HuH-7 (cell line): ENCODE results near the gene ZC3H18.
"Not testable (repeated sequence)": the region's sequence is repeated elsewhere in the genome, so short reads cannot be mapped to it uniquely, and the experiment has no call there.

ENCODE experiments used
- DNase-seq: peaks from one replicate; pipeline ENCODE4 v3.0.0; 2011; ENCODE audit warnings: low spot score

The ZC3H18 gene

DNA sequence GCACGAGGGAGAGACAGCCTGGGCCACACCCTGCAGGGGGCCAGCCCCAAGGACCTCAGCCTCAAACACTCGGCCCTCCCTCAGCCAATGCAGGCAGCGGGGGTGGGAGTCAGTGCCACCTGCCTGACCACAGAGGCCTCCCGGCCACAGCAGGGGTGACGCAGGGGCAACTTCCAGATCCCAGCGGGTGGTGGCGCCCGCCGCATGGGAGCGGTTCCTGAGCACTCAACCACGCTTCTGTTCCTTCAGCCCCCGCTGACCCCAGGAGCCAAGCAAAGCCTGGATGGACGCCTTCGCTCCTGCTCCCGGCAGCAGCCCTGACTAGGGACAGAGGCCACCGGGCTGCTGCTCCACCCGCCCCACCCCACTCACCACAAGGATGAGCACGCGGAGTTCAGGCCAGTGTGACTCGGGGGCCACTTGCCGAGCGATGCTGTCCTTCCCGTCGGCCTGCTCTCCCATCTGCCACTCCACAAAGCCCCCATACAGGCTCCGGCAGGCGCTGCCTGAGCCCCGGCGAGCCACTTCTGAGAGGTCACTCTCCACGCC, 85.6 kb downstream of the ZC3H18 start:
- DNase-seq: no peak

DNA sequence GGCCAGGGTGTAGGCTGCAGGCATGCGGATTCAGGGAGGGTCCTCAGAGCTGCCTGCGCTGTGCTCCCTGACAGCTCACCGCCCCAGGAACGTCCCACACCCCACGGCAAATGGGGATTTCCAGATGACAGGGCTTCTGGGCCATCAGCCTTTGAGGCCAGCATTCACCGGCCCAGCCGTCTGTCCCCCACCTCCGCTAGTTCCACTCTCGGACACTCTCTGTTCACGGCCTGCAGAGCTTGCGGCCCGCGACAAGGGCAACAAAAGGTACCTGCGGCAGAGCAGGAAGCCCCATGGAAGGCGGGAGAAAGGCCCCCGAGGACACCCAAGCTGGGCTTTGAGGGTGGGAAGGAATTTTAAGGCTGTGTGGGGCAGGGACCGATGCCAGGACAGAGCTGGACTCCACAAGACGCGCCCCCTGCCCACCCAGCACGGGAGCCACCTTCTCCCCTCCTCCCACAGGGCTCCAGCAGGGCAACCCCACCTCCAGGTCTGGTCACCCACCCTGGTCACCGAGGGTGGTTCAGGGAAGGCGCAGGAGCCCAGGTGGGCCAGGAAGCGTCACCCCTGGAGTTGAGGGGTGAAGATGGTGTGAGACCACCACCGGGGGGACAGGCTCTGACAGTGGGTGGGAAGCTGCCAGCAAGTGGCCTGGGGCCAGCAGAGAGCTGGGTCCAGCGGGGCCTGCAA, 86.2 kb downstream of the ZC3H18 start:
- DNase-seq: no peak

DNA sequence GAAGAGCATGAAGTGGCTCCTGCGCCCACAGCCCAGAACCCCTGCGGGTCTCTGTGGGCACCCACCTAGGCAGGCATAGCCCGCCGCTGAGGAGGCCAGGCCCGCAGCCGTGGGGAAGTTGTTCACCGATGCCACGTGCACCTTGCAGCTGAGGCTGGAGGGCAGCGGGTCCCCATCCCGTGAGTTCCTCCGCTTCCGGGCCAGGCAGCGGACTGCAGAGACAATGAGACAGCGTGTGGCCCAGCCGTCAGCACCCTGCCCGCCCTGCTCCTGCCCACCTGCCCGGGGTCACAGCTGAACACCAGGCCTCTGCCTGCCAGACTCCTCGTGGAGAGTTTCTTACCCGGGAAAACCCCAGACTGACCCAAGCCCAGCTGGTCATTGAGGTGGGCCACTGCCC, 87.2 kb downstream of the ZC3H18 start:
- DNase-seq: no peak

DNA sequence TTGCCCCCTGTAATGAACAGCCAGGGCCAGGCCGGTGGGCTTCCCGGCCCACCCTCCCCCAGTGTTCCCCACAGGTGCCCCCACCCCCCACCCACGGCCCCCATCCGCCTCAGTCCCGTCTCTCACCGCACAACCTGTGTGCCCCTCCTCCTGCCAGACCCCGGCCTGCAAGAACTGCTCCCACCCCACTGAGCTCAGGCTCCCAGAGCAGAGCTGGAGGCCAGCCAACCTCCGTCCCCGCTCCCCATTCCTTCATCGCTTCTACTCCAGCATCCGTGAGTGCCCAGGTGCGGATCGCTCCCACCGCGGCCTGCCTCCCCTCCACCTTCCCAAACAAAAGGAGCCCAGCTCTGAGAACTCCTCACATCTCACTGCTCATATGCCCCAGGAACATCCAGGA, 88.5 kb downstream of the ZC3H18 start:
- no peak for DNase-seq

DNA sequence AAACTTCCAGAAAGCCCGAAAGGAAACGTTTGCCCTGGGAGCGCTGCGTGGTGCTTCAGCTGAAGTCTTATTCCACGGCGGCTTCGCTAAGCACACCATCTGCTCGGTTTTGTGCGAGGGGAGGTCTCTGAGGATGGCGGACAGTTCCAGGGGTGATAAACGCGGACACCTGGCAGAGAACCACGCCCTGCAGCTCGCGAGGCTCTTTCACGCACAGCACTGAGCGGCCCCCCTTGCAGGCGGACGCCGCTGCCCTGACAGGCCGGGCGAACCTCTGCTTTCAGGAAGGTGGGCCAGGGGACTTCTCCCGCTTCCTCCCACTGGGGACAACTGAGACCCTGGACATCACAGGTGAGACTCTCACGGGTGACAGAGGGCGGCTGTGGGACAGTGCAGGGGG, 89.0 kb downstream of the ZC3H18 start:
- DNase-seq: no peak

DNA sequence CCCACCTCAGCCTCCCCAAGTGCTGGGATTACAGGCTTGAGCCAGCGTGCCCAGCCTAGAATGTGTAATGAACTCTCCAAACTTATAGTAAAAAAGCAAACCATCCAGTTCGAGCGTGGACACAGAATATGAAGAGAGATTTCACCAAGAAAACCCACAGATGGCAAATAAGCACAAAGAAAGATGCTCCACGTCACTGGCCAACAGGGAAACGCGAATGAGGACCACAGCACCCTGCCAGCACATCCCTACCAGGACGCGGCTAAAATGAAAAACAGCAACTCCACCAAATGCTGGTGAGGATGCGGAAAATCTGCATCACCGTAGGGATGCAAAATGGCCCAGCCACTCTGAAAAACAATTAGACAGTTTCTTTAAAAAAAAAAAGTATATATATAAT, 91.3 kb downstream of the ZC3H18 start:
- DNase-seq: no peak

DNA sequence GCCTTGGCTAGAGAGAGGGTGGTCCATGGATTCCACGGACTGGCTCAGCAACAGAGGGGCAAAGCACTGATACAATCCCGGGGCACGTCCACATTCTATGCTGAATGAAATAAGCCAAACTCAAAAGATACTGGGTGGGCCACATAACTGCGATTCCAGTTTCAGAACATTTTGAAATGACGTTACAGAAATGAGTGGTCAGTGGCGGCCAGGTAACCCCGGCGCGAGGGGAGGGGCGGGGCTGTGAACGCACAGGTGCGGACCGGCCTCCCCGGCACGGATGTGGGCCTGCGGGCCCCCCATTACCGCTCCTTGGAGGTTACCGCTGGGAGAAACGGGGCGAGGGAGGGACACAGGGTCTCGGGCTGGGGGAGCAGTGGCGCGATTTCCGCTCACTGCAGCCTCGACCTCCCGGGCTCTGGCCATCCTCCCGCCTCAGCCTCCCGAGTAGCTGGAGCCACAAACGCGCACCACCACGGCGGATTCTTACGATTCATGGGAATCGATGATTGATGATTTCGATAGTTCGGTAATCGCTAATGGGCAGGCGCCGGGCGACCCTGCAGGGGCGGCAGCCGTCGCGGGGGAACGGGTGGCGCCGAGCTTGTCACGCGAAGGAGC, 92.1 kb downstream of the ZC3H18 start:
- no peak for DNase-seq

DNA sequence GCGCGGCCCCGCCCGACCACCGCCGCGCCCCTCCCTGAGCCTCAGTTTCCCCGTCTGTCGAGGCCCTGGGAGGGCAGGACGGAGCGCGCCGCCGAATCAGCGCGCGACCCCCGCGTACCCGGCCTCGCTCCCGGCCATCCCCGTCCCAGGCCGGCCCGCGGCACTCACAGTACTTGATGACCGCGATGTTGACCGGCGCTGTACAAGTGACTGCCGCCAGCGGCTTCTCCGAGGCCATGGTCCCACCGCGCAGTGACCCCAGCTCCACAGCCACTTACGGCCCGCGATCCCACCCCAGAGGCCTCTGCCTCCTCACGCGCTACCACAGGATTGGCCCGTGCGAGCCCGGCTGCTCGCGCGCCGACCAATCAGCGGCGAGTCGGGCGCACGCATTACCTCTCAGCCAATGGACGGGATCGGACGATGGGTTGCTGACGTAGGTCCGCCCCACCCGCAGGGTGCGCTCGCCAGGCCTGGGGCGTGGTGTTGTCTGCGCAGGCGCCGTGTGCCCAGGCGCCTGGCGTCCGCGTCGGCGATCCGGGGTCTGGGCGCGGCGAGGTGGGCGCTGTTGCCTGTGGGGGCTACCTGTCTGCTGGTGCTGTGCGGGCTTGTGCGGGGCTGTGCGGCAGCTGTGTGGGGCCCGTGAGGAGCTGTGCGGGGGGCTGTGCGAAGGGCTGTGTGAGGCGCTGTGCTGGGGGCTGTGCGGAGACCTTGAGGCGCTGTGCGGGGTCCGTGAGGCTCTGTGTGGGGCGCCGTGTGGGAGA, 92.8 kb downstream of the ZC3H18 start, which contains the start of gene MVD:
TSS of gene MVD (minus strand) at position 249 of the 764 bp plus-strand sequence. CDS start at position 238, 11 bp downstream.
- DNase-seq: peak; percentile 100

DNA sequence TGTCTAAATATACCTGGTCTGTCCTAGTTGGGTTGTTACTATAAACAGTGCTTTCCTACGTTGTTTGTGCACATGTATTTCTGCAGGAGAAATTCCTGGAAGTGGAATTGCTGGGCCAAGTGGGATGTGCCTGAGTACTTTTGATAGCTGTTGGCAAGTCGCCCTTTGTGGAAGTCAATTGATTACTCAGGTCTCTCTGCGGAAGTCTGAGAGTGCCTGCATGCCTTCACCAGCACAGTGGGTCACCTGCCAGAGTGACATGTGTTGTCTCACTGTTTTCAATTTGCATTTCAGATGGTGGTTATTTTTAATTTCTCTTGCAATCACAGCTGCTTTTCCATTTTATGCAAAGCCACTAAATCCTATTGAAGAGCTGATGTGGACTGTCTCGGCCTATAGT, 94.9 kb downstream of the ZC3H18 start:
- no peak for DNase-seq

DNA sequence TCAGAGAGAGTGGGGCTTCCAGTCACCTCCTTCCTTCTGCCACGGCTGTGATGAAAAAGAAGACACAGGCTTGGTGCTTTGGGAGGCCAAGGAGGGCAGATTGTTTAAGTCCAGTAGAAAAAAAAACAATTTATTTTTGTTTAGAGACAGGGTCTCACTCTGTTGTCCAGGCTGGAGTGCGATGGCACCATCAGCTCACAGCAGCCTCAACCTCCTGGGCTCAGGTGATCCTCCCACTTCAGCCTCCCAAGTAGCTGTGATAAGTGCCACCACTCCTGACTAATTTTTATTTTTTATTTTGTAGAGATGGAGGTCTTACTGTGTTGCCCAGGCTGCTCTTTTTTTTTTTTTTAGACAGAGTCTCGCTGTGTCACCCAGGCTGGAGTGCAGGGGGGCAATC, 95.4 kb downstream of the ZC3H18 start:
- DNase-seq: no peak

DNA sequence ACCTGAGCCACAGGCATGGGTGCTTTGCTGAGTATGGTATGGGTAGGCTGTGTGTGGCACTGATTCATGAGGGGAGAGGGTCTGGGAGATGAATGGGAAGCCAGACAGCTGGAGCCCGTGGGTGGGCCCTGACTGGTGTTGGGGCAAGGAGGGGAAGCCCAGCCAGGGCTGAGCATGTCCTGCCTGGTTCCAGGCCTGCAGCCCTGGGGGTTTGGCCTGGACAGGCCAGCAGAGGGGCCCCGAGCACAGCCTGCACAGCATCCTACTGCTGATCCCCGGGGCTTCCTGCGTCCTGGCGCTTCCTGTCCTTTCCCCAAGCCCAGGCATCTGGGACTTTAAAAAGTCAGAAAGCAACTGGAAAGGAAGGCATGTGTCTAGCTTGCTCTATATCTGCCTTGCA, 97.3 kb downstream of the ZC3H18 start:
- no peak for DNase-seq

DNA sequence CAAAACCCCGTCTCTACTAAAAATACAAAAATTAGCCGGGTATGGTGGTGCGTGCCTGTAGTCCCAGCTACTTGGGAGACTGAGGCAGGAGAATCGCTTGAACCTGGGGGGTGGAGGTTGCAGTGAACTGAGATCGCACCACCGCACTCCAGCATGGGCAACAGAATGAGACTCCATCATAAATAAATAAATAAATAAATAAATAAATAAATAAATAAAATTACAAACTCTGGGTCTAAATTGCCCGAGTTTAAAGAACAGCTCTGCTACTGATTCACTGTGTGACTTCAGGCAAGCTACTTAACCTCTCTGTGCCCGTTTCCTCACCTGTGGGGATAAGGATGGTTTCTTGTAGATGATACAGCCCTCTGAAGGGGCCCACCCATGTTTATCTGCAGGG, 99.3 kb downstream of the ZC3H18 start:
- not testable (repeated sequence) for DNase-seq

DNA sequence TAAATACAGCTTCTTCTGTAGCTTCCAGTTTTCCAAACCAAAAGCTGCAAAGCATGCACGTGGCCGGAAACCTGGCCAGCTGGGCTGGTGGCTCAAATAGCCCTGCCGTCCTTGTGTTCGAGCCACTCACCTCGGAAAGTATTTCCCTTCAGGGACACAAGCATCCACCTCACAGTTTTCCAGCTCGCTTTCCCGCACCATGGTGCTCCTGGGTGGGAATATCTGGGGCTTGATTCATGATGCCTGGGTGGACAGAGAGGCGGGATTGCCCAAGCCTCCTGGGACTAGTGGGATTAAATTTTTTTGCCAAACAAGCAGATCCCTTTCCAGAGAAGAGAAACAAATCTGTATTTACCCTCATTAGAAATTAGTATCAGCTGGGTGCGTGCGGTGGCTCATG, 99.8 kb downstream of the ZC3H18 start:
- DNase-seq: no peak

DNA sequence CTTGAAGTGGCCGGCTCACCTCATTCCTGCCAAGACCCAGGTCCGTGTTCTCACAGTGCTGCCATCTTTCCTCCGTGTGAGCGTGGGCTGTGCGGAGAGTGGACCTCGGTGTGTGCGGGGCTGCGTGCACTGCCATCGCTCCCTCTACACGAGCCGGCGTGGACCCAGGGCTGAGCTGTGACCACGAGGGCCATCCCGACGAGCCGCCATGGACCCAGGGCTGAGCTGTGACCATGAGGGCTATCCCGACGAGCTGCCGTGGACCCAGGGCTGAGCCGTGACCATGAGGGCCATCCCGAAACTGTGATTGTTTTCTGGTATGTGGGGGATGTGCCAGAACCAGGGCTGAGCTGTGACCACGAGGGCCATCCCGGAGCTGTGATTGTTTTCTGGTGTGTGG, 101.6 kb downstream of the ZC3H18 start:
- no peak for DNase-seq

DNA sequence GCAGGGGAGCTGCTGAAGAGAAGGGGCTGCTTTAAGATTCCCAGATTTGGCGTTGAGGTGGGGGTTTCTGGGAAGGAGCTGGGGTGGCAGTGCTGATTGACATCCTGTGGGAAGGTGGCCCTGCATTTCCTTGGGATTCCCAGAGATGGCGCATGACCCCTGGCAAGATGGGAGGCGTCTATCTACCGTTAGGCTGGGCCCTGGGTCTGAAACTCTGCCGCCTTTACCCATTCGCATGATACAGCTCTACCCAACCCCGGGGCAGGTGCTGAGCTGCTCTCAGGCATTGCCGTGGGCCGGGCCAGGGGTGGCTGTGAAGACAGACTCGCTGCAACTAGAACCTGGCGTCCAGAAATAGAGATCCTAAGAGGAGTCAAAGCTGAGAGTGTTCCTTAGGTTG, 102.6 kb downstream of the ZC3H18 start:
- peak; percentile 81 for DNase-seq

DNA sequence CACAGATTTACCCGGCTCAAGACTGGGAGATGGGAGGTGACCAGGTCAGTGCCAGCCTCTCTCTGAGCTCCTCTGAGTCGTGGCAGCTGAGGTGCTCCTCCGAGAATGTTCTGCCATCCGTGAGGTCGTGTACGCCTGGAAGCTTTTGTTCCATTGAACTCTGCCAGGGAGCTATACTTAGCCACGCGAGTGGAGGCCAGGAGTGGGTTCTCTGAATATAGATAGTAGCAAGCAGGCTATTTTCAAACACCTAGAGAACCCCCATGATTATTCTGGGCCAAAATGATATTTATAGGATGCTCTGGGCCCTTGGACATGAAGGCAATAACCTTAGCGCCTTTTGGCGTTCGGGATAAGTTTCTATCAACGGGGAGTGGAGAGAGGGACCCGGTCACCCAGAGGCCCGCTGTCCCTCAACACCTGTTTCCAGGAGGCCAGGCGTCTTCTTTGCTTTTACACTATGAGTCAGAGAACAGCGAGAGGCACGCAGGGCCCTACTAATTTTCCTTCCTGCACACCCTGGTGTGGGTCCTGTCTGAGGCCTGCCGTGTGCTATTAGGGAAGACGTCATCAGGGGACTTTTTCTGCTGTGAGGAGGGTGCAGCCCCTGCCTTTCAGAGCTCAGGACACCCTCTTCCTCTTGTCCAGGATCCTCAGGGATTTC, 103.6 kb downstream of the ZC3H18 start:
- no peak for DNase-seq

DNA sequence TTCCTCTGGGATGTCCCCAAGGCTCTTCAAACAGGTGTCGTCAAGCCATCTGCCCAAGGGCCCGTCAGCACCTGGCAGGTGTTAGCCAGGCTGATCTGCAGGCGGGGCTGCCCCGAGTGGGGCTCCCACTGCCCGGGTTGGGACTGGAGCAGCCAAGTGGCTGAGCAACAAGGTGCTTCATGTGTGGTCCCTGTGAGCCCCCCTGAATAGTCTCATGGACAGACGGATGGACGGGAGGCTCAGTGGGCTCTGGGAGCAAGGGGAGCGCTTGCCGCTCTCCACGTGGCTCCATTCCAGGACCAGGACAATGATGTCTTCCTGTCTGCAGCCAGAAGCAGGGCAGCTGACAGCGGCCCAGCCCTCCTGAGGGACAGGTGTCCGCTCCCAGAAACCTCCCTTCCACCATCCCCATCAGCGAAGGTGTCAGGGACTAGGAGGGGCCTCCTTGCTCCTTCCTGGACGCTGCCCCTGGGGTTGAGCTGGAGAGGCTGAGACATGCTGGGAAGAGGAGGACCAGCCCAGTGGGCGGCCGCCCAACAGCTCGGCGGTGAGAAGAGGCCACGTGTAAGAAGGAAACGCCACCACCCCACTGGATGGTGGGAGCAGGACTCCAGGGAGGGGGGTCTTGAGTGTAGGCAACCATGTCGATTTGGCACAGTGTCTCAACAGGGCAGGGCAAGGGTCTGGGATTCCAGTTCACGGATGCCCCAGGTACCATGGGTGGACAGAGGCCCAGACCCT, 106.5 kb downstream of the ZC3H18 start:
- DNase-seq: no peak

DNA sequence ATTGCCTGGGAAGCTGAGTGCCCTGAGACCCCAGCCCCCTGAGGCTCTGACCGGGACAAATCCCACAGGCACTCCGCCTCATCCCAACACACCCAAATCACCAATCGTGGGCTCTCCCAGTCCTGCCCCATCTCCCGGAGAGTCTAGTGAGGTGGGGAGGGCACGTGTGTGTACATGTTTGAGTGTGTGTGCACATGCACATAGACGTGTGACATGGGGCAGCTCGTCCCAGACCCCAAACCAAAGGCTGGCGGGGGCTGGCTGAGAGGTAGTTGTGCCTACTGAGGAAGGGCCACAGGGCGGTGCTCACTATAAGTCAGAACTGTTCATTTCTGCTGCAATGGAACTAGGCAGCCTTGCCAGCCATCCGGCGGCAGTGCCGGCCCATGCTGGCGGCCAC, 107.5 kb downstream of the ZC3H18 start:
- DNase-seq: no peak

DNA sequence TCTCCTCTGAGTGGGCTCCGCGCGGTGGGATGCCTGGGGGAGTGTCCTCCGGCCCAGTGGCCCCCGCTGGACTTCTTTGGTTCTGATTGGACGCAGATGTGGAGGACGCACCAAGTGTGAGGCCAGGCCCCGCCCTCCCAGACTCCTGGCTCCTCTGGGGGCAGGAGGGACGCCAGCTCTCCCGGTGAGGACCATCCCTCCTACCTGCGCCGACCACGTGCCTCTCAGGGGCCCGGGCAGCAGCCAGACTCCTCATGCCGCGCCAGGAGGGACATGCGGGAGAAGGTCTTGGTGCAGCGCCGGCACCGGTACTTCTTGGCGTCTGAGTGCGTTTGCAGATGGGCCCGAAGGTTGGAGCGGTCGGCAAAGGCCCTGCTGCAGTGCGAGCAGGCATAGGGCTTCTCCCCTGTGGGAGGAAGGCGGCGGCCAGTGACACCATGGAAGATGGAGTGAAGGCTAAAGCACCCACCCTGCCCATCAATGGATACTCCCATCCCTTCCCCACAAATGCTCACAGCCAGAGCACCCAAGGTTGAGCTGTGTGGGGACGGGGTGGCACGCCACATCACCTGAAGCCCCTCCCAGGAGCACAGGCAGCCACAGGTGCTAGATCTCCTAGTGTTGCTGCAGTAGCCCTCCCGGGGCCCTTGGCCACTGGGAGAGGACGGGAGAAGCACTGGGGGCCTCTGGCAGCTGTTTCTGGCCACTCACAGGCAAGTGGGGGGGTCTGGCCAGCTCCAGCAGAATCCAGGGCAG, 108.2 kb downstream of the ZC3H18 start:
- DNase-seq: no peak

DNA sequence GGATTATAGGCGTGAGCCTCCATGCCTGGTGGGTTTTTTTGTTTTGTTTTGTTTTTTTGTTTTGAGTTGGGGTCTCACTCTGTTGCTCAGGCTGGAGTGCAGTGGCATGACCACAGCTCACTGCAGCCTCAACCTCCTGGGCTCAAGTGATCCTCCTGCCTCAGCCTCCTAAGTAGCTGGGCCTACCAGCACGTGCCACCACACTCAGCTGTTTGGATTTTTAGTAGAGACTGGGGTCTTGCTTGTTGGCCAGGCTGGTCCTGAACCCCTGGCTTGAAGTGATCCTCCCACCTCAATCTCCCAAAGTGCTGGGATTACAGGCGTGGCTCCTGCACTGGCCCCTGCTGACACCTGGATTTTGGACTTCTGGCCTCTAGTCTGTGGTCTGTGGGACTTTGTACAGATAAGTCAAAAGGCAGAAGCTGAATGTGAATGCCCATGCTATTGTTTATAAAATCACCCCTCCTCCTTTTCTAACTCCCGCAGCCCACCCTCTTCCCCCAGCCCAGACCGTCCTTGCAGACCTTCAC, 110.4 kb downstream of the ZC3H18 start:
- DNase-seq: no peak
